ENCODE results near the gene VSIG10L2. TPM values are rescaled to one million over a fixed set of nuclear protein-coding genes. Genes with fewer than 3 reads are reported as not detected.

Gene VSIG10L2
- total RNA-seq, 1 experiment from 2014 or later = not detected

GRCh38 chr11:125946712-125947418, 1.0 kb downstream of the VSIG10L2 start:
- Histone ChIP-seq H2AK5ac (ENCODE audit: insufficient read length, low read length) (no peak overlapping the region), H3K14ac (ENCODE audit: insufficient read depth, low read length) (no peak overlapping the region), H4K91ac (ENCODE audit: insufficient read length, low read depth, low read length) (no peak overlapping the region), H3K79me2 (ENCODE audit: insufficient read depth, low read length) (no peaks in the 10 kb centered on the region), H2BK5ac (ENCODE audit: insufficient read length, low read length) (no peak overlapping the region), H3K23ac (ENCODE audit: insufficient read length, low read depth, low read length) (no peak overlapping the region), H3K4me2 (ENCODE audit: insufficient read depth, insufficient read length, low read length) (no peak overlapping the region), H2BK120ac (ENCODE audit: low read depth, low read length, poor library complexity, severe bottlenecking) (no peak overlapping the region), H3T11ph (ENCODE audit: low read length) (no peak overlapping the region), H3K4me1 (ENCODE audit: insufficient read depth, low read length) (peaks cover under 1% of the 10 kb centered on the region; the same call in 1 of the 2 replicates), H3K23me2 (ENCODE audit: insufficient read length, low read depth, low read length, poor library complexity, severe bottlenecking) (no peaks in the 10 kb centered on the region), H3K56ac (ENCODE audit: insufficient read length, low read depth, low read length) (no peak overlapping the region), H2BK15ac (ENCODE audit: low read depth, low read length) (no peak overlapping the region), H2BK12ac (ENCODE audit: insufficient read length, low read depth, low read length) (no peak overlapping the region), H3K27me3 (ENCODE audit: insufficient read depth, low read length) (no peaks in the 10 kb centered on the region), H4K20me1 (ENCODE audit: control insufficient read depth, insufficient read depth, insufficient read length) (no peaks in the 10 kb centered on the region), H2AFZ (ENCODE audit: low read length) (no peak overlapping the region), H3K9me3 (ENCODE audit: control insufficient read depth, low read depth, low read length) (no peaks in the 10 kb centered on the region), H2BK20ac (ENCODE audit: low read depth, low read length, poor library complexity, severe bottlenecking) (no peak overlapping the region), H4K5ac (ENCODE audit: insufficient read length, low read depth, low read length) (no peak overlapping the region), H3K4ac (ENCODE audit: low read depth, low read length) (no peak overlapping the region), H3K18ac (ENCODE audit: insufficient read length, low read depth, low read length) (no peak overlapping the region), H3K27ac (ENCODE audit: insufficient read length, low read depth, low read length) (no peak overlapping the region), H3K79me1 (ENCODE audit: insufficient read depth, low read depth, low read length, poor library complexity, severe bottlenecking) (no peaks in the 10 kb centered on the region), H4K8ac (replicated peaks; ENCODE audit: insufficient read length, low read depth, low read length) (no peak overlapping the region), H3K9ac (ENCODE audit: extremely low read depth, insufficient read length, low read length) (no peak overlapping the region)
- WGBS (ENCODE audit: extremely low coverage, insufficient read length, low lambda C conversion rate) = no CpG with 5 or more reads among the region's 14 CpGs
- Mint-ChIP-seq H3K36me3 (ENCODE audit: insufficient read depth in 1 of 3, low read depth in 3 of 3) (no peaks in the 10 kb centered on the region; a peak in 1 of 7 replicates), H3K9me3 (no peaks in the 10 kb centered on the region), H3K27ac (no peak overlapping the region), H3K27me3 (ENCODE audit: low read depth) (no peaks in the 10 kb centered on the region; the same call in 1 of the 2 replicates), H3K4me3 (no peak overlapping the region), H3K4me1 (peaks cover 10 to 18% of the 10 kb centered on the region in 2 experiments)
- no peak for TF ChIP-seq CTCF (conservative IDR thresholded peaks at IDR 0.05)
- DNase-seq = no peak

Data from H9 (cell line).